A549 (cell line): Measurements from ENCODE around the gene EIF1AX. TPM values are rescaled to one million over a fixed set of nuclear protein-coding genes. Genes with fewer than 3 reads are reported as not detected.

Experiments used
- ATAC-seq, 2 experiments: fragments of 200-7000 bp in 1 of 2; fragments of >200 bp in 1 of 2; cut with Nextera tagmentation in 1 of 2; cut with Tn5 transposase in 1 of 2; 3 replicates each; pipeline versions ENCODE4 v1.8.0 to v1.9.1; 2018 to 2020; ENCODE audit warnings: mild to moderate bottlenecking in 1 of 2, moderate library complexity in 1 of 2
- CTCF ChIA-PET: fragments of 300-600 bp; sonication (Branson Sonifier 250); formaldehyde crosslinking; extraction: SDS; loops from one replicate; lab custom pipeline; 2021; ENCODE audit warnings: antibody characterized with exemption, inconsistent platforms; lab: Yijun Ruan, JAX
- POLR2A ChIA-PET: fragments of 350-600 bp; formaldehyde crosslinking; extraction: SDS; loops from one replicate; lab custom pipeline; 2021; ENCODE audit warnings: antibody characterized with exemption, inconsistent platforms; lab: Yijun Ruan, JAX
- DNase-seq, 2 experiments: peaks; one replicate each; pipeline versions ENCODE4 v3.0.0 to v3.0.0-alpha.2; 2011 to 2016; ENCODE audit warnings: low read depth in 1 of 2, low spot score in 1 of 2
- FAIRE-seq: peaks from 2 replicates; lab custom pipeline; 2011; peaks lifted over from hg19 to GRCh38; lab: Jason Lieb, UNC
- H3K27ac ChIP-seq, 2 experiments: fragments of >200 bp; sonication (Bioruptor Twin); formaldehyde crosslinking; 3 replicates each; pipeline ENCODE4 v1.5.1; 2016 to 2017
- H3K4me1 ChIP-seq: fragments of >200 bp; sonication (Bioruptor Twin); formaldehyde crosslinking; 3 replicates; pipeline ENCODE4 v1.6.1; 2016
- H3K4me2 ChIP-seq: fragments of >200 bp; sonication (Bioruptor Twin); formaldehyde crosslinking; 3 replicates; pipeline ENCODE4 v1.6.1; 2016
- H3K4me3 ChIP-seq: fragments of >200 bp; sonication (Bioruptor Twin); formaldehyde crosslinking; 3 replicates; pipeline ENCODE4 v1.5.1; 2016
- H3K9me3 ChIP-seq: fragments of >200 bp; sonication (Bioruptor Twin); formaldehyde crosslinking; 3 replicates; pipeline ENCODE4 v1.6.1; 2016
- BCL3 ChIP-seq: fragments of >200 bp; sonication (Bioruptor Twin); formaldehyde crosslinking; IDR thresholded peaks from 3 replicates; pipeline ENCODE4 v1.6.1; 2016
- BHLHE40 ChIP-seq: IDR thresholded peaks from 2 replicates; pipeline ENCODE4 v1.6.1; 2012; ENCODE audit warnings: low read depth, low read length, inconsistent platforms
- CBX2 ChIP-seq: fragments of 200-600 bp; sonication (generic); IDR thresholded peaks from 2 replicates; pipeline ENCODE4 v1.6.1; 2016; ENCODE audit warnings: low read depth, mild to moderate bottlenecking, borderline replicate concordance
- CBX8 ChIP-seq: fragments of 200-600 bp; sonication (generic); IDR thresholded peaks from 2 replicates; pipeline ENCODE4 v1.6.1; 2016
- CHD2 ChIP-seq: fragments of 150-350 bp; IDR thresholded peaks from 2 replicates; pipeline ENCODE4 v1.6.1; 2014; ENCODE audit warnings: low read length; ENCODE audit not compliant: partially characterized antibody
- E2F6 ChIP-seq: IDR thresholded peaks from 2 replicates; pipeline ENCODE4 v1.6.1; 2012; ENCODE audit warnings: low read depth, borderline replicate concordance
- FOSB ChIP-seq: fragments of 250-450 bp; sonication (Bioruptor Pico); IDR thresholded peaks from 2 replicates; pipeline ENCODE4 v1.5.0; 2020; ENCODE audit warnings: mild to moderate bottlenecking, moderate library complexity
- FOSL2 ChIP-seq, 2 experiments: fragments of 450-650 bp in 1 of 2; fragments of >200 bp in 1 of 2; sonication (Bioruptor Twin) in 1 of 2; formaldehyde crosslinking; IDR thresholded peaks; 2 replicates each; pipeline versions ENCODE4 v1.5.0 to v1.6.1; 2016 to 2020; ENCODE audit warnings: mild to moderate bottlenecking in 1 of 2, moderate library complexity in 1 of 2
- FOXS1 ChIP-seq: fragments of 250-450 bp; sonication (Bioruptor Pico); IDR thresholded peaks from 2 replicates; pipeline ENCODE4 v1.5.0; 2020; ENCODE audit warnings: mild to moderate bottlenecking, moderate library complexity
- HOXA7 ChIP-seq: fragments of 250-450 bp; sonication (Bioruptor Pico); IDR thresholded peaks from 2 replicates; pipeline ENCODE4 v1.5.0; 2020; ENCODE audit warnings: mild to moderate bottlenecking, moderate library complexity
- HOXB13 ChIP-seq: fragments of 250-450 bp; sonication (Bioruptor Pico); IDR thresholded peaks from 2 replicates; pipeline ENCODE4 v1.5.0; 2020; ENCODE audit warnings: low read depth, mild to moderate bottlenecking, moderate library complexity
- HOXB5 ChIP-seq: fragments of 250-450 bp; sonication (Bioruptor Pico); IDR thresholded peaks from 2 replicates; pipeline ENCODE4 v1.5.0; 2020; ENCODE audit warnings: mild to moderate bottlenecking, moderate library complexity
- JUN ChIP-seq, 2 experiments: fragments of >200 bp; sonication (Bioruptor Twin); formaldehyde crosslinking; IDR thresholded peaks; 2 replicates in 1 of 2; 3 replicates in 1 of 2; pipeline ENCODE4 v1.6.1; 2016 to 2017
- JUNB ChIP-seq: fragments of >200 bp; sonication (Bioruptor Twin); formaldehyde crosslinking; IDR thresholded peaks from 2 replicates; pipeline ENCODE4 v1.6.1; 2016
- KDM5A ChIP-seq: fragments of 200-600 bp; sonication (generic); IDR thresholded peaks from 2 replicates; pipeline ENCODE4 v1.6.1; 2016; ENCODE audit warnings: antibody characterized with exemption, mild to moderate bottlenecking
- MAZ ChIP-seq: fragments of 150-350 bp; IDR thresholded peaks from 2 replicates; pipeline ENCODE4 v1.6.1; 2014; ENCODE audit warnings: antibody characterized with exemption, low read depth, low read length, borderline replicate concordance
- NR3C1 ChIP-seq: fragments of >200 bp; sonication (Bioruptor Twin); formaldehyde crosslinking; IDR thresholded peaks from 3 replicates; pipeline ENCODE4 v1.6.1; 2017
- POLR2A ChIP-seq: IDR thresholded peaks from 2 replicates; pipeline ENCODE4 v1.6.1; 2012; ENCODE audit warnings: mild to moderate bottlenecking, low read length
- POLR2AphosphoS2 ChIP-seq: conservative IDR thresholded peaks from 2 replicates; pipeline ENCODE4 v1.6.1; 2012; ENCODE audit warnings: low read length, improper control_type of control experiment, inconsistent platforms
- RFX5 ChIP-seq: fragments of 450-650 bp; IDR thresholded peaks from 2 replicates; pipeline ENCODE4 v1.7.1; 2014; ENCODE audit warnings: antibody characterized with exemption, mild to moderate bottlenecking, moderate library complexity
- RNF2 ChIP-seq: fragments of 200-600 bp; sonication (generic); IDR thresholded peaks from 2 replicates; pipeline ENCODE4 v1.6.1; 2016; ENCODE audit warnings: low read depth, mild to moderate bottlenecking, antibody characterized with exemption, moderate library complexity, borderline replicate concordance
- SREBF2 ChIP-seq: fragments of 450-650 bp; IDR thresholded peaks from 2 replicates; pipeline ENCODE4 v1.6.1; 2014; ENCODE audit warnings: mild to moderate bottlenecking, moderate library complexity
- TFCP2L1 ChIP-seq: fragments of 250-450 bp; sonication (Bioruptor Pico); IDR thresholded peaks from 2 replicates; pipeline ENCODE4 v1.5.0; 2021; ENCODE audit warnings: mild to moderate bottlenecking
- TP53 ChIP-seq: fragments of 250-450 bp; sonication (Bioruptor Pico); IDR thresholded peaks from 2 replicates; pipeline ENCODE4 v1.5.0; 2021; ENCODE audit warnings: mild to moderate bottlenecking, moderate library complexity
- ZFP36 ChIP-seq: fragments of 450-650 bp; IDR thresholded peaks from 2 replicates; pipeline ENCODE4 v1.6.1; 2014; ENCODE audit warnings: borderline replicate concordance; ENCODE audit not compliant: partially characterized antibody
- WGBS: methylation state at CpG from one replicate; pipeline ENCODE4 v1.1.6; 2017; ENCODE audit errors: missing lambda C conversion rate; 5-methylcytosine and 5-hydroxymethylcytosine counted together
- polyA plus RNA-seq, 4 experiments: library from polyadenylated mRNA; depleted of rRNA in 3 of 4; stranded (reverse); fragments of >200 nt; fragmentation: RNase III in 1 of 4; extraction: RNeasy Plus Mini Kit Qiagen cat#74134 plus additional on column Dnase treatment in 1 of 4; gene quantifications; 2 replicates in 3 of 4; 3 replicates in 1 of 4; pipeline ENCODE4 v1.2.3, GENCODE V29; 2011 to 2017
- TF ChIP-seq, protein P1 (sequence below): fragments of 450-650 bp; IDR thresholded peaks from 2 replicates; pipeline ENCODE4 v1.6.1; 2014; ENCODE audit warnings: antibody characterized with exemption
- TF ChIP-seq, protein P2 (sequence below): IDR thresholded peaks from 2 replicates; pipeline ENCODE4 v1.6.1; 2012
- TF ChIP-seq, protein P3 (sequence below): IDR thresholded peaks from 2 replicates; pipeline ENCODE4 v1.6.1; 2012

Gene EIF1AX
- polyA plus RNA-seq, 2 of the 4 experiments (the other 2 are of a cell fraction) = 128 to 203 TPM

- Histone ChIP-seq H3K4me1 (no peaks in the 10 kb centered on the region), H3K4me2 (no peak overlapping the region), H3K4me3 (no peak overlapping the region), H3K27ac (no peak overlapping the region), H3K9me3 (no peaks in the 10 kb centered on the region)
- ChIA-PET CTCF (no interaction called here), POLR2A (no interaction called here)
- WGBS = 87% methylated on average over 3 of the region's 3 CpGs
- FAIRE-seq (no peak), ATAC-seq (no peak), DNase-seq (no peak)
- no peak for TF ChIP-seq HOXA7 (CRISPR knock-in tag)
- no peak for TF ChIP-seq JUNB
- TF ChIP-seq BHLHE40 = no peak
- TF ChIP-seq NR3C1 = no peak
- no peak for TF ChIP-seq HOXB5 (CRISPR knock-in tag)
- TF ChIP-seq POLR2A = no peak
- TF ChIP-seq E2F6 = no peak
- no peak for TF ChIP-seq HOXB13 (CRISPR knock-in tag)
- no peak for TF ChIP-seq CBX8
- TF ChIP-seq SREBF2 = no peak
- TF ChIP-seq, protein P1, sequence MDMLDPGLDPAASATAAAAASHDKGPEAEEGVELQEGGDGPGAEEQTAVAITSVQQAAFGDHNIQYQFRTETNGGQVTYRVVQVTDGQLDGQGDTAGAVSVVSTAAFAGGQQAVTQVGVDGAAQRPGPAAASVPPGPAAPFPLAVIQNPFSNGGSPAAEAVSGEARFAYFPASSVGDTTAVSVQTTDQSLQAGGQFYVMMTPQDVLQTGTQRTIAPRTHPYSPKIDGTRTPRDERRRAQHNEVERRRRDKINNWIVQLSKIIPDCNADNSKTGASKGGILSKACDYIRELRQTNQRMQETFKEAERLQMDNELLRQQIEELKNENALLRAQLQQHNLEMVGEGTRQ = no peak
- TF ChIP-seq CHD2 = no peak
- TF ChIP-seq RNF2 = no peak
Measured at GRCh38 chrX:20151689-20152088, 10.1 kb upstream of the EIF1AX start.

GRCh38 chrX:20149326-20149725 lies 7.7 kb upstream of the EIF1AX start:
- Histone ChIP-seq H3K4me1 (no peaks in the 10 kb centered on the region), H3K4me2 (no peak overlapping the region)
- FAIRE-seq (peak; percentile 90), DNase-seq (no peak)
- 72% methylated on average over 2 of the region's 2 CpGs for WGBS
- no peak for TF ChIP-seq ZFP36
- TF ChIP-seq BCL3 = no peak
- TF ChIP-seq MAZ = no peak
- no peak for TF ChIP-seq POLR2A
- TF ChIP-seq, all 56 proteins: peak for 0
- POLR2A ChIA-PET = no interaction called here
- Histone ChIP-seq H3K9me3 (no peaks in the 10 kb centered on the region), H3K4me3 (no peak overlapping the region), H3K27ac (no peak overlapping the region)
- CTCF ChIA-PET = no interaction called here
- ATAC-seq = no peak

- WGBS = 91% methylated on average over 1 of the region's 1 CpG
- no peak overlapping the region for H3K4me2 ChIP-seq
- TF ChIP-seq, protein P2, sequence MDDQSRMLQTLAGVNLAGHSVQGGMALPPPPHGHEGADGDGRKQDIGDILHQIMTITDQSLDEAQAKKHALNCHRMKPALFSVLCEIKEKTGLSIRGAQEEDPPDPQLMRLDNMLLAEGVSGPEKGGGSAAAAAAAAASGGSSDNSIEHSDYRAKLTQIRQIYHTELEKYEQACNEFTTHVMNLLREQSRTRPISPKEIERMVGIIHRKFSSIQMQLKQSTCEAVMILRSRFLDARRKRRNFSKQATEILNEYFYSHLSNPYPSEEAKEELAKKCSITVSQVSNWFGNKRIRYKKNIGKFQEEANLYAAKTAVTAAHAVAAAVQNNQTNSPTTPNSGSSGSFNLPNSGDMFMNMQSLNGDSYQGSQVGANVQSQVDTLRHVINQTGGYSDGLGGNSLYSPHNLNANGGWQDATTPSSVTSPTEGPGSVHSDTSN = no peak
- TF ChIP-seq JUN (IDR thresholded peaks at IDR 0.05) (no peak), KDM5A (no peak), CBX2 (no peak), RNF2 (no peak), HOXB5 (CRISPR knock-in tag) (no peak), JUNB (no peak), TP53 (CRISPR knock-in tag) (no peak), FOSB (no peak), TFCP2L1 (CRISPR knock-in tag) (no peak), RFX5 (no peak), FOSL2 (IDR thresholded peaks at IDR 0.05) (no peak), FOSL2 (CRISPR knock-in tag; IDR thresholded peaks at IDR 0.05) (no peak), FOXS1 (CRISPR knock-in tag) (no peak), BCL3 (no peak), POLR2AphosphoS2 (no peak)
- TF ChIP-seq, protein P3, sequence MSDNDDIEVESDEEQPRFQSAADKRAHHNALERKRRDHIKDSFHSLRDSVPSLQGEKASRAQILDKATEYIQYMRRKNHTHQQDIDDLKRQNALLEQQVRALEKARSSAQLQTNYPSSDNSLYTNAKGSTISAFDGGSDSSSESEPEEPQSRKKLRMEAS = no peak
- H3K27ac ChIP-seq = no peak overlapping the region
- ATAC-seq (no peak; a peak in 1 of 6 replicates), FAIRE-seq (no peak), DNase-seq (no peak)
- CTCF ChIA-PET = interaction anchor here (1.1 kb wide), 1 partner anchor 10 kb away, joined by 3 read pairs; no protein-coding TSS in a partner anchor
- H3K4me1 ChIP-seq = 0 out of 3 replicates have a peak, but pooled peaks cover 12% of the 10 kb centered on the region
- H3K9me3 ChIP-seq = no peaks in the 10 kb centered on the region
- no peak overlapping the region for H3K4me3 ChIP-seq
- POLR2A ChIA-PET = no interaction called here
Measured at GRCh38 chrX:20147561-20147960, 5.9 kb upstream of the EIF1AX start.
